ENCODE results near the gene EIF4E3.

The EIF4E3 gene

DNA sequence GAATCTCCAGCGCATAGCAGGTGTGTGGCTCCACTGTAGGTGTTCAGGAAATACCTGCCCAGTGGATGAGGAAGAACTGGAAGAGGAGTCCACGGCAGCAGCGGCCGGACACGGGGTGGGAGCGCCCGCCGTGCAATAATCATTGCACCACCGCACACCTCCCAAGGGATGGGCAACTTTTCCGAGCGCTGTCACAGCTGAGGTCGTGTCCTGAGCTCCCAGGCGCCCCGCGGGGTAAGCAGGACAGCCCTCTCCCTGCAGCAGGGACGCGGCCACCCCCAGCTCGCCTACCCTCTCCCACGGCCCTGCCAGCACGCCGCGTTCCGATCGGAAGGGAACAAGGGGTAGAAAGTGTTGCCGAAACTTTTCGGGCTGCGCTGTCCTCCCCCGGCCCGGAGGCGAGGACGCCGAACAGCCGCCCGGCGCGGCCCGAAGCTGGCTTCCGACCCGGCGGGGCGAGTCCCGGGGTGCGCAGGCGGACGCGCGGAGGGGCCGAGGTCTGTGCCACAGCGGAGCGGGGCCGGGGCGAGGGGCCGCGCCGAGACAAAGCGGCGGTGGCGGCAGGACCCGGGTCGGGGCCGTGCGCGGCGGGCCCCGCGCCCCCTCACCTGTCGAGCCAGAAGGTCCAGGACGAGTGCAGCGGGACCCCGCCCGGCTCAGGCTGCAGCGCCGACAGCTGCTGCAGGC is 475 bp downstream of the EIF4E3 start:
- DNase-seq: peak in 1 of 3 donors; percentile 11
- peak overlapping the region; percentile 73 for H3K27ac ChIP-seq (ENCODE audit: insufficient read depth, low read length, poor library complexity, severe bottlenecking)

DNA sequence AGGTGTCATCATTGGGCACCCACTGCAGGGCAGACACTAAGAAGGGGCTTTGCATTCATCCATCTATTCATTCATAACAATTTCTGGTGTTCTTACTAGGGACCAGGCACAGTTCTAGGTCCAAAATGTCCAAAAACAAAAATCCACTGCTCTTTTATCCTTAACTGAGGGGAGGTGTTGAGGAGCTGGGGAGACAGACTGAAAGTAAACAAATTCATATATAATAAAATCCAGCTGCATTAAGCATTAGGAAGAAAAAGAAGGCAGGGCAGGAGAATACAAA is 1.1 kb downstream of the EIF4E3 start:
- Histone ChIP-seq H3K4me3 (ENCODE audit: insufficient read depth, low read depth, low read length, poor library complexity, severe bottlenecking) (peak overlapping the region; percentile 72), H3K4me1 (ENCODE audit: control insufficient read depth, insufficient read depth, low read length, poor library complexity, severe bottlenecking) (peaks cover 45% of the 10 kb centered on the region), H3K27me3 (replicated peaks; ENCODE audit: control insufficient read depth, insufficient read depth, low read length, poor library complexity, severe bottlenecking) (no peaks in the 10 kb centered on the region), H3K36me3 (ENCODE audit: control insufficient read depth, insufficient read depth, low read length) (no peaks in the 10 kb centered on the region), H3K9me3 (ENCODE audit: control insufficient read depth, low read length) (no peaks in the 10 kb centered on the region), H3K27ac (ENCODE audit: insufficient read depth, low read length, poor library complexity, severe bottlenecking) (peak overlapping the region; percentile 73)
- DNase-seq: no peak

More for the DNA sequence above, 475 bp downstream of the EIF4E3 start:
- Histone ChIP-seq H3K36me3 (ENCODE audit: control insufficient read depth, insufficient read depth, low read length) (no peaks in the 10 kb centered on the region), H3K4me3 (ENCODE audit: insufficient read depth, low read depth, low read length, poor library complexity, severe bottlenecking) (peak overlapping the region; percentile 72), H3K4me1 (ENCODE audit: control insufficient read depth, insufficient read depth, low read length, poor library complexity, severe bottlenecking) (peaks cover 45% of the 10 kb centered on the region), H3K9me3 (ENCODE audit: control insufficient read depth, low read length) (no peaks in the 10 kb centered on the region), H3K27me3 (replicated peaks; ENCODE audit: control insufficient read depth, insufficient read depth, low read length, poor library complexity, severe bottlenecking) (no peaks in the 10 kb centered on the region)

DNA sequence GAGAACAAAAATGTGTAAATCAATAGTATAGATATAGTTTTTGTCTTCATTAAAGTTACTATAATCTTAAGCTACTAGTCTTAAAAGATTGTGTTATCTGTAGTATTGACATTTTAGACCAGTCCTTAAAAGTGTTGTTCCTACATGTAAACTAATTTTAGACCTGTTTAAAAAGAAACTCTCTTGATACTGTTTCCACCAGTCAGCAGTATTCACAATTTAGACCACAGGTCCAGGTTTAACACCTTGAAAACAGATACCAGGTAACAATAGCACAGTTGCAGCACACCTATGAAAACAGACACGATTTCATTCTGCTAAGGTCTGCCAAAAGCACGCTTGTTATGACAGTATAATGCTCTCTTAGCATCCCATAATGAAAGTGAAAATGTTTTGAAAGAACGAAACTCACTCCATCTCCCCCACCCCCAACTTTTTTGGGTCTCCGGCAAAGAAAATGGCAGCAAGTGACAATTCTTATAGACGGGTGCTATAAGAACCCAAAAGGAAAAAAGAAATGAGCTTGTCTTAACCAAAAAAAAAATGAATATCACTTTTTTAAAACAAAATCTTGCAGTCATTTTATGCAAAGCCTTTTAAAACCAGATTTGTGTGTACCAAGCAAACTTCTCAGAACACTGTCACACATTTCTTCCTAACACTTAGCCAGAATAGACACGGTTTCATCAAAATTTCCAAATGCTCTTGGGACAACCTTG is 1.6 kb downstream of the EIF4E3 start:
- H3K27me3 ChIP-seq (replicated peaks; ENCODE audit: control insufficient read depth, insufficient read depth, low read length, poor library complexity, severe bottlenecking): no peaks in the 10 kb centered on the region
- H3K9me3 ChIP-seq (ENCODE audit: control insufficient read depth, low read length): no peaks in the 10 kb centered on the region
- no peaks in the 10 kb centered on the region for H3K36me3 ChIP-seq (ENCODE audit: control insufficient read depth, insufficient read depth, low read length)
- peak overlapping the region; percentile 72 for H3K4me3 ChIP-seq (ENCODE audit: insufficient read depth, low read depth, low read length, poor library complexity, severe bottlenecking)
- H3K27ac ChIP-seq (ENCODE audit: insufficient read depth, low read length, poor library complexity, severe bottlenecking): peak overlapping the region; percentile 73
- DNase-seq: peak in 2 of 3 donors; percentile 21 to 42
- H3K4me1 ChIP-seq (ENCODE audit: control insufficient read depth, insufficient read depth, low read length, poor library complexity, severe bottlenecking): peaks cover 48% of the 10 kb centered on the region

DNA sequence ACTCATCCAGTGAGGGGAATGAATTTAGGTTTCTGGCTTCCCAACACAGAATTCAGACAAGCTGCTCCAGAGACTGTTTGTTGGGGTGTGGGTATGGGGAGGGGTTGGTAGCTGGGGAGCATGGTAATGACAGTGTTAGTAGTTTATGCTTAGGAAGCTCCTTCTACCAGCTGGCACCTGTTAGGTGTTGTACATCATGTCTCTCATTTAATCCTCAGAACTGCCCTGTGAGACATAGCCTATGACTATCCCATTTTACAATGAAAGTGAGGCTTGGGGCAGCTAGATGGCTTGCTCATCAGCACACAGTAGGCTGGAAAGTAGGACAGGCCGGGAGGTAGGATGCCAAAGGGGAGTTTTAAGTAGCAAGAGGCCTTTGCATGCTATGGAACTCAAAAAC is 2.5 kb downstream of the EIF4E3 start:
- Histone ChIP-seq H3K4me1 (ENCODE audit: control insufficient read depth, insufficient read depth, low read length, poor library complexity, severe bottlenecking) (peaks cover 57% of the 10 kb centered on the region), H3K4me3 (ENCODE audit: insufficient read depth, low read depth, low read length, poor library complexity, severe bottlenecking) (peak overlapping the region; percentile 16), H3K27me3 (replicated peaks; ENCODE audit: control insufficient read depth, insufficient read depth, low read length, poor library complexity, severe bottlenecking) (no peaks in the 10 kb centered on the region), H3K27ac (ENCODE audit: insufficient read depth, low read length, poor library complexity, severe bottlenecking) (peak overlapping the region; percentile 73), H3K36me3 (ENCODE audit: control insufficient read depth, insufficient read depth, low read length) (no peaks in the 10 kb centered on the region), H3K9me3 (ENCODE audit: control insufficient read depth, low read length) (no peaks in the 10 kb centered on the region)
- no peak for DNase-seq

DNA sequence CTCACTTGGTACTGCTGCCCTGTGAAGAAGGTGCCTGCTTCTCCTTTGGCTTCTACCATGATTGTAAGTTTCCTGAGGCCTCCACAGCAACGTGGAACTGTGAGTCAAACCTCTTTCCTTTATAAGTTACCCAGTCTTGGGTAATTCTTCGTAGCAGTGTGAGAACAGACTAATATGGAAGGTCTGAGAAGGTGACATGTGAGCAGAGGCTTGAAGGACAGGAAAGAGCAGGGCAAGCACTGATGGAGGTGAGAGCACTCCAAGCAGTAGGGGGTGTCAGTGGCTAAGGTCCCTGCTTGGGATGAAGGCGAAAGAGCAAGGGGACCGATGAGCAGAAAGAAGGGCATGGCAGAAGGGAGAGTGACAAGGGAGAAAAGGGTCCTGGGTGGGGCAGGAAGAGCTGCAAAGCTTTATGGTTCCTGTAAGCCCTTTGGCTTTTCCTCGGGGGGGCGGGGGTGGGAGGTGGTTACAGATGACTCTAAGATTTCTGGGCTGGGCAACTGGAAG is 3.5 kb downstream of the EIF4E3 start:
- no peaks in the 10 kb centered on the region for H3K27me3 ChIP-seq (replicated peaks; ENCODE audit: control insufficient read depth, insufficient read depth, low read length, poor library complexity, severe bottlenecking)
- peaks cover 65% of the 10 kb centered on the region for H3K4me1 ChIP-seq (ENCODE audit: control insufficient read depth, insufficient read depth, low read length, poor library complexity, severe bottlenecking)
- H3K4me3 ChIP-seq (ENCODE audit: insufficient read depth, low read depth, low read length, poor library complexity, severe bottlenecking): no peak overlapping the region
- no peak for DNase-seq
- H3K9me3 ChIP-seq (ENCODE audit: control insufficient read depth, low read length): no peaks in the 10 kb centered on the region
- peak overlapping the region; percentile 73 for H3K27ac ChIP-seq (ENCODE audit: insufficient read depth, low read length, poor library complexity, severe bottlenecking)
- H3K36me3 ChIP-seq (ENCODE audit: control insufficient read depth, insufficient read depth, low read length): no peaks in the 10 kb centered on the region

DNA sequence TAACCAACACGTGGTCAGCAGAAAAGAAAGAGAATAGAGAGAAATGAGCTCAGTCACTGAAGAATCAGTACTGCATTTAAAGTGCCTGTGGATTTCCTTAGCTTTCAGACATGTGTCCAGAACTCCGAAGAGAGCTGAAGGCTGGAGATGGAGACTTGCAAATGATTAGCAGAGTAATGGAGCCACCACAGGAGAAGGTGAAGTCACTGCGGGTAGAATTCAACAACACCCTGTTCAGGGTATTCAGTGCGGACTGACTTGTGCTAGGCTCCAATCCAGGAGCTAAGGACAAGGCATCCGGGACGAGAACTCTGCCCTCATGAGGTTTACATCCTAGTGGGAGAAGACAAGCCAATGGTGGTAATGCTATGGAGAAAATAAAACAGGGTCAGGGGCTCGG is 4.2 kb downstream of the EIF4E3 start:
- Histone ChIP-seq H3K4me1 (ENCODE audit: control insufficient read depth, insufficient read depth, low read length, poor library complexity, severe bottlenecking) (peaks cover 62% of the 10 kb centered on the region), H3K4me3 (ENCODE audit: insufficient read depth, low read depth, low read length, poor library complexity, severe bottlenecking) (no peak overlapping the region), H3K36me3 (ENCODE audit: control insufficient read depth, insufficient read depth, low read length) (no peaks in the 10 kb centered on the region), H3K27ac (ENCODE audit: insufficient read depth, low read length, poor library complexity, severe bottlenecking) (peak overlapping the region; percentile 73), H3K27me3 (replicated peaks; ENCODE audit: control insufficient read depth, insufficient read depth, low read length, poor library complexity, severe bottlenecking) (no peaks in the 10 kb centered on the region), H3K9me3 (ENCODE audit: control insufficient read depth, low read length) (no peaks in the 10 kb centered on the region)
- DNase-seq: no peak

DNA sequence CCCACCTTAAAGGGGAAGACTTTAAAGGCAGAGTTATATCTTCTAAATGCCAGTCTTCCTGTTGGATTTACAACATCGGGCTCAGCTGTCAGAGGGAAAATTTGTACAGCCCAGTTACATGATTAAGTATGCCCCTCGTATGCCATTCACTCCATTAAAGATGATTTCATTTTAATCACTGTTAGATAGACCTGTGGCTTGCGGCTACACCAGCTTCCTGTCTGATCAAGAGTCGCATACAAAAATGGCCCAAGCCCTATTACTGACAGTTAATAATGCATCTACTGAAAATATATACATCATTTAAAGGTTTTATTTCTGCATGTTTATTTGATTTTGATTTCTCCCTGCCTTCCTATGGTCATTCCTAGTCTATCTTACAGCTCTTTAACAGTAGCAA is 7.1 kb downstream of the EIF4E3 start:
- Histone ChIP-seq H3K4me1 (ENCODE audit: control insufficient read depth, insufficient read depth, low read length, poor library complexity, severe bottlenecking) (peaks cover 63% of the 10 kb centered on the region), H3K27ac (ENCODE audit: insufficient read depth, low read length, poor library complexity, severe bottlenecking) (peak overlapping the region; percentile 35)
- DNase-seq: peak; percentile 14 to 41 (median 35)

DNA sequence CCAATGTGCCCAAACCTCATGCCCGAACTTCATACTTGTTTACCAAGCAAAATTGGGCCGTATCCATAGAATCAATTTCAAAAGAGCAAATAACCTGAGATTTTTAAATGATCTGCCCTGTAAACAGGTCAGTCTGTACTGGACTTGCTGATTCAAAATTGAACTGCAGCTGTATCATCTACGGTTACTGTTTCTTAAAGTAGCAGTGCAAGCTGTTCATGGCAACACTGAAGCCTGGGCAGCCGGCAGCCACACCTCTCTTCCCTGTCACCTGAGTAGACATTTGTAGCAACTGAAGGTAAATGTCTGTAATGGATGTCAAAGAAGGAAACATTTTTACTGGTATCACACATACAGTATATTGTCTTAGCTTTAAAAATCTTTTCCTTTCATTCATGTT is 10.6 kb downstream of the EIF4E3 start:
- no peak overlapping the region for H3K27ac ChIP-seq (ENCODE audit: insufficient read depth, low read length, poor library complexity, severe bottlenecking)
- no peaks in the 10 kb centered on the region for H3K27me3 ChIP-seq (replicated peaks; ENCODE audit: control insufficient read depth, insufficient read depth, low read length, poor library complexity, severe bottlenecking)
- no peaks in the 10 kb centered on the region for H3K9me3 ChIP-seq (ENCODE audit: control insufficient read depth, low read length)
- no peak for DNase-seq
- peaks cover 2% of the 10 kb centered on the region for H3K36me3 ChIP-seq (ENCODE audit: control insufficient read depth, insufficient read depth, low read length)
- no peak overlapping the region for H3K4me3 ChIP-seq (ENCODE audit: insufficient read depth, low read depth, low read length, poor library complexity, severe bottlenecking)
- H3K4me1 ChIP-seq (ENCODE audit: control insufficient read depth, insufficient read depth, low read length, poor library complexity, severe bottlenecking): peaks cover 51% of the 10 kb centered on the region

More for the DNA sequence above, 7.1 kb downstream of the EIF4E3 start:
- no peaks in the 10 kb centered on the region for H3K36me3 ChIP-seq (ENCODE audit: control insufficient read depth, insufficient read depth, low read length)
- H3K27me3 ChIP-seq (replicated peaks; ENCODE audit: control insufficient read depth, insufficient read depth, low read length, poor library complexity, severe bottlenecking): no peaks in the 10 kb centered on the region
- H3K4me3 ChIP-seq (ENCODE audit: insufficient read depth, low read depth, low read length, poor library complexity, severe bottlenecking): peak overlapping the region; percentile 14
- H3K9me3 ChIP-seq (ENCODE audit: control insufficient read depth, low read length): no peaks in the 10 kb centered on the region

DNA sequence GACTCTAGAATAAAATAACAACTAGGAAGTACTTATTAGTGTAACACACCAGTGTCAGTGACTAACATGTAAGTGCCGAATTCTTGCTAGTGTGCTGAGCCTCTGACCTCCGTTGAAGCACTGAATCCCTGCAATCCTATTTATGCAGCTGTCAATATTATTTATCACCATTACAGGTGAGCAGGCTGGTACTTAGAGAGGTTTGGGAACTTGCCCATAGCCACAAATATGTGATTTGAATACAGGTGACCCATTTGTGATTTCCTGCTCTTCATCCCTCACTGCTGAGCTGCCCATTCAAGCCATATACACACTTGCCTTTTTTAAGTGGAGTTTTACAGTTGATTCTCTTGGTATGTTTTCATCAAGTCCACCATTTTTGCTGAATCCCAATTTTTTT is 12.2 kb downstream of the EIF4E3 start:
- H3K4me1 ChIP-seq (ENCODE audit: control insufficient read depth, insufficient read depth, low read length, poor library complexity, severe bottlenecking): peaks cover 38% of the 10 kb centered on the region
- no peaks in the 10 kb centered on the region for H3K27me3 ChIP-seq (replicated peaks; ENCODE audit: control insufficient read depth, insufficient read depth, low read length, poor library complexity, severe bottlenecking)
- DNase-seq: no peak
- no peaks in the 10 kb centered on the region for H3K9me3 ChIP-seq (ENCODE audit: control insufficient read depth, low read length)
- peaks cover 17% of the 10 kb centered on the region for H3K36me3 ChIP-seq (ENCODE audit: control insufficient read depth, insufficient read depth, low read length)
- H3K27ac ChIP-seq (ENCODE audit: insufficient read depth, low read length, poor library complexity, severe bottlenecking): no peak overlapping the region
- no peak overlapping the region for H3K4me3 ChIP-seq (ENCODE audit: insufficient read depth, low read depth, low read length, poor library complexity, severe bottlenecking)

DNA sequence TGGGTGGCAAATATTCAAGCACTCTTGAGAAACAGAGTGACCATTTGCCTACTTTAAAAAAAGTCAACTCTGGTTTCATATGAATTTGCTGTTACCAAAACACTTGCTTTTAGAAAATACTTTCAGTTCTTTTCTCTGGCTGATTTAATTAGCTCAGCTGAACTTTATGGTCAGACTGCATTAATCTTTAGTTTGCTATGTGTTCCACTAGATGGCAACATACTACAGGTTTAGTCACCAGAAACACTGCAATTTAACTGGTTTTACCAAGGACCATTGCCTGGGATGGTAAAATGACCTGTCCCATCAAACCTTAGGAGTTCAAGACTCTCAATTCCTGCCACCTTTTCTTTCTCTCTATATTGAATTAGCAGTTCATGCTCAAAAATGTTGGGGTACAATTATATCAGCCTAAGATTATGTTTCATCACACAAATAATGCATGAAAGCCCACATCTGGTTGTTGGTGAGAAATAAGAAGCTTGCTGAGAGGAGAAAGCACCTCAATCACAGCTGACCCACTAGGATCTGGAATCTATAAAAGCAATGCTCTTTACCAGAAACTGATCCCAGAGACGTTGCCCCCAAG is 14.2 kb downstream of the EIF4E3 start:
- Histone ChIP-seq H3K27me3 (replicated peaks; ENCODE audit: control insufficient read depth, insufficient read depth, low read length, poor library complexity, severe bottlenecking) (no peaks in the 10 kb centered on the region), H3K4me3 (ENCODE audit: insufficient read depth, low read depth, low read length, poor library complexity, severe bottlenecking) (no peak overlapping the region), H3K9me3 (ENCODE audit: control insufficient read depth, low read length) (no peaks in the 10 kb centered on the region), H3K27ac (ENCODE audit: insufficient read depth, low read length, poor library complexity, severe bottlenecking) (no peak overlapping the region), H3K36me3 (ENCODE audit: control insufficient read depth, insufficient read depth, low read length) (peaks cover 20% of the 10 kb centered on the region), H3K4me1 (ENCODE audit: control insufficient read depth, insufficient read depth, low read length, poor library complexity, severe bottlenecking) (peaks cover 27% of the 10 kb centered on the region)
- DNase-seq: no peak

All from effector memory CD4-positive, alpha-beta T cell (primary cell).